RWPE2 (cell line): ENCODE data around the gene CYB5D1.

Experiments used
- ATAC-seq: fragments of 200-7000 bp; cut with Tn5 transposase; 3 replicates; pipeline ENCODE4 v1.9.1; 2021; ENCODE audit warnings: low read depth
- DNase-seq: peaks from one replicate; pipeline ENCODE4 v3.0.0-alpha.2; 2020; ENCODE audit warnings: low spot score
- H3K27ac ChIP-seq: fragments of 450-650 bp; 2 replicates; pipeline ENCODE4 v1.5.1; 2017; ENCODE audit warnings: mild to moderate bottlenecking; ENCODE audit not compliant: poor library complexity, severe bottlenecking
- H3K27me3 ChIP-seq: fragments of 250-450 bp; sonication (Bioruptor Pico); 2 replicates; pipeline ENCODE4 v1.5.1; 2021; ENCODE audit warnings: mild to moderate bottlenecking, moderate library complexity; ENCODE audit not compliant: insufficient read depth, poor library complexity, severe bottlenecking
- H3K36me3 ChIP-seq: fragments of 250-450 bp; sonication (Bioruptor Pico); 2 replicates; pipeline ENCODE4 v1.5.1; 2020; ENCODE audit warnings: low read depth, mild to moderate bottlenecking, moderate library complexity
- H3K4me1 ChIP-seq: fragments of 250-450 bp; sonication (Bioruptor Pico); 2 replicates; pipeline ENCODE4 v1.5.1; 2021; ENCODE audit warnings: mild to moderate bottlenecking, moderate library complexity; ENCODE audit not compliant: insufficient read depth, poor library complexity, severe bottlenecking
- H3K4me3 ChIP-seq: fragments of 250-450 bp; sonication (Bioruptor Pico); 2 replicates; pipeline ENCODE4 v1.5.1; 2021; ENCODE audit warnings: mild to moderate bottlenecking, moderate library complexity; ENCODE audit not compliant: severe bottlenecking
- H3K9me3 ChIP-seq: fragments of 250-450 bp; sonication (Bioruptor Pico); 2 replicates; pipeline ENCODE4 v1.5.1; 2021; ENCODE audit warnings: mild to moderate bottlenecking, moderate library complexity; ENCODE audit not compliant: severe bottlenecking
- TF ChIP-seq, protein P1 (sequence below): fragments of 450-650 bp; IDR thresholded peaks from one replicate; pipeline ENCODE4 v1.5.1; 2017; ENCODE audit warnings: mild to moderate bottlenecking, moderate library complexity; ENCODE audit not compliant: poor library complexity, severe bottlenecking

Gene CYB5D1

GRCh38 chr17:7851438-7852261, 6.2 kb upstream of the CYB5D1 start:
- Histone ChIP-seq H3K4me3 (peak overlapping the region; percentile 6), H3K36me3 (peaks cover 58% of the 10 kb centered on the region), H3K4me1 (no peaks in the 10 kb centered on the region), H3K27ac (no peak overlapping the region), H3K9me3 (no peaks in the 10 kb centered on the region), H3K27me3 (no peaks in the 10 kb centered on the region)
- TF ChIP-seq, protein P1, sequence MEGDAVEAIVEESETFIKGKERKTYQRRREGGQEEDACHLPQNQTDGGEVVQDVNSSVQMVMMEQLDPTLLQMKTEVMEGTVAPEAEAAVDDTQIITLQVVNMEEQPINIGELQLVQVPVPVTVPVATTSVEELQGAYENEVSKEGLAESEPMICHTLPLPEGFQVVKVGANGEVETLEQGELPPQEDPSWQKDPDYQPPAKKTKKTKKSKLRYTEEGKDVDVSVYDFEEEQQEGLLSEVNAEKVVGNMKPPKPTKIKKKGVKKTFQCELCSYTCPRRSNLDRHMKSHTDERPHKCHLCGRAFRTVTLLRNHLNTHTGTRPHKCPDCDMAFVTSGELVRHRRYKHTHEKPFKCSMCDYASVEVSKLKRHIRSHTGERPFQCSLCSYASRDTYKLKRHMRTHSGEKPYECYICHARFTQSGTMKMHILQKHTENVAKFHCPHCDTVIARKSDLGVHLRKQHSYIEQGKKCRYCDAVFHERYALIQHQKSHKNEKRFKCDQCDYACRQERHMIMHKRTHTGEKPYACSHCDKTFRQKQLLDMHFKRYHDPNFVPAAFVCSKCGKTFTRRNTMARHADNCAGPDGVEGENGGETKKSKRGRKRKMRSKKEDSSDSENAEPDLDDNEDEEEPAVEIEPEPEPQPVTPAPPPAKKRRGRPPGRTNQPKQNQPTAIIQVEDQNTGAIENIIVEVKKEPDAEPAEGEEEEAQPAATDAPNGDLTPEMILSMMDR: peak; percentile 97
- ATAC-seq: peak; percentile 84
- peak; percentile 91 for DNase-seq

DNA sequence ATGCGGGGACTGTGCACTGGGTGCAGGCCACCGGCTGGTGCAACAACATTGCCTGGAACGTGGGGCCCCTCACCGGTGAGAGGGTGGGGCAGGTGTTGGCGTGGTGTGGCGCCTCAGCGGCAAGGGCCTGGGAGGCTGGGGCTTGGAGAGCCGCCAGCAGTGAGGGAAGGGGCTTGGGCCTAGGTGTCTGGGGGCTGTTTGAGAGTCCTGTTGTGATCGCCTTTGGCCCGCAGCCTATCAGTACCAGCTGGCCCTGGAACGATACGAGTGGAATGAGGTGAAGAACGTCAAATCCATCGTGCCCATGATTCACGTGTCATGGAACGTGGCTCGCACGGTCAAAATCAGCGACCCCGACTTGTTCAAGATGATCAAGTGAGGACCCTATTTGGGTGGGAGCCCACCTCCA, 5.5 kb upstream of the CYB5D1 start:
- Histone ChIP-seq H3K36me3 (peaks cover 54% of the 10 kb centered on the region), H3K27ac (no peak overlapping the region), H3K27me3 (no peaks in the 10 kb centered on the region), H3K9me3 (no peaks in the 10 kb centered on the region), H3K4me1 (no peaks in the 10 kb centered on the region), H3K4me3 (no peak overlapping the region)
- DNase-seq (no peak), ATAC-seq (no peak)
- TF ChIP-seq, protein P1: no peak

- ATAC-seq: no peak
- no peaks in the 10 kb centered on the region for H3K4me1 ChIP-seq
These were observed 4.7 kb upstream of the CYB5D1 start for GRCh38 chr17:7852919-7853690.

GRCh38 chr17:7853691-7854038, 4.1 kb upstream of the CYB5D1 start:
- H3K27me3 ChIP-seq: no peaks in the 10 kb centered on the region
- peaks cover 49% of the 10 kb centered on the region for H3K36me3 ChIP-seq
- H3K27ac ChIP-seq: no peak overlapping the region
- H3K4me3 ChIP-seq: no peak overlapping the region
- TF ChIP-seq, protein P1: no peak
- DNase-seq (no peak), ATAC-seq (no peak)
- H3K9me3 ChIP-seq: no peaks in the 10 kb centered on the region
- no peaks in the 10 kb centered on the region for H3K4me1 ChIP-seq

More at GRCh38 chr17:7852919-7853690, 4.7 kb upstream of the CYB5D1 start:
- Histone ChIP-seq H3K4me3 (no peak overlapping the region), H3K9me3 (no peaks in the 10 kb centered on the region), H3K27me3 (no peaks in the 10 kb centered on the region), H3K27ac (no peak overlapping the region), H3K36me3 (peaks cover 51% of the 10 kb centered on the region)
- TF ChIP-seq, protein P1: no peak
- DNase-seq: no peak
